ENCODE results near the gene KCNA2. TPM values are rescaled to one million over a fixed set of nuclear protein-coding genes. Genes with fewer than 3 reads are reported as not detected.

Gene KCNA2
- total and polyA plus RNA-seq, 2 donors (not counting 1 experiment from before 2014, with no cell fraction given) = 0.17 TPM; not detected in 1

DNA sequence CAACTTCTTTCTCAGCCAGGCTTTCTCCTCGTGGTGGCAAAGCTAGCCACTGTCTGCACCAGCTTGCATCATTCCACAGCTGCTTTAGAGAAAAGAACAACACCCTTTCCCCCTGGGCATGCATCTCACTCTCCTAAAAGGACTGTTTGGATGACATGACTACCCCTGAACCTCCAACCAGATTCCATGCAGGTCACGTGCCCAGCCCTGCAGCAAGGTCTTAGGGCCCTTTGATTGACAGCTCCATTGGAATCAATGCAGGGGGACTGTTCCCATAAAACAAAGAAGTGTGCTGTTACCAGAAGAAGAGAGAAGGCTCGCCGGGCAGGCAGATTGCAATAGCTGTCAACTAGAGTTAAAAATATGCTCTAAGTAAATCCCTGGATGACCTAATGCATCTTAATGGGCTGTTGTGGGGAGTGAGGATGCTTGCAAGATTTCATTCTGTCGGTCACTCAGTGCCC lies 24.4 kb downstream of the KCNA2 start:
- Histone ChIP-seq H3K9ac (ENCODE audit: insufficient read depth, low read length) (no peak overlapping the region), H3K27ac (ENCODE audit: insufficient read depth, low read length) (no peak overlapping the region), H3K4me2 (ENCODE audit: extremely low read depth, insufficient read depth, low read length) (no peak overlapping the region), H2AFZ (ENCODE audit: low read length) (no peak overlapping the region), H3K4me3 (replicated peaks in 1 of 4; ENCODE audit: control extremely low read depth in 1 of 4, insufficient read depth in 1 of 4, low read depth in 3 of 4, low read length in 4 of 4) (no peak overlapping the region), H3K36me3 (ENCODE audit: control insufficient read depth, insufficient read depth, low read length) (no peaks in the 10 kb centered on the region), H3K27me3 (ENCODE audit: control insufficient read depth, insufficient read depth, low read length) (peaks cover 6% of the 10 kb centered on the region), H3K79me2 (ENCODE audit: control insufficient read depth, insufficient read depth, low read length) (no peaks in the 10 kb centered on the region), H3K9me3 (ENCODE audit: control insufficient read depth, insufficient read depth, low read depth, low read length) (no peaks in the 10 kb centered on the region), H4K20me1 (ENCODE audit: control insufficient read depth, extremely low read depth, insufficient read depth, low read length) (no peaks in the 10 kb centered on the region), H3K4me1 (ENCODE audit: control insufficient read depth, extremely low read depth, insufficient read depth, low read length) (no peaks in the 10 kb centered on the region)
- TF ChIP-seq EZH2 (IDR thresholded peaks at IDR 0.05; ENCODE audit: low read length, missing control alignments) = no peak
- TF ChIP-seq, protein P1, sequence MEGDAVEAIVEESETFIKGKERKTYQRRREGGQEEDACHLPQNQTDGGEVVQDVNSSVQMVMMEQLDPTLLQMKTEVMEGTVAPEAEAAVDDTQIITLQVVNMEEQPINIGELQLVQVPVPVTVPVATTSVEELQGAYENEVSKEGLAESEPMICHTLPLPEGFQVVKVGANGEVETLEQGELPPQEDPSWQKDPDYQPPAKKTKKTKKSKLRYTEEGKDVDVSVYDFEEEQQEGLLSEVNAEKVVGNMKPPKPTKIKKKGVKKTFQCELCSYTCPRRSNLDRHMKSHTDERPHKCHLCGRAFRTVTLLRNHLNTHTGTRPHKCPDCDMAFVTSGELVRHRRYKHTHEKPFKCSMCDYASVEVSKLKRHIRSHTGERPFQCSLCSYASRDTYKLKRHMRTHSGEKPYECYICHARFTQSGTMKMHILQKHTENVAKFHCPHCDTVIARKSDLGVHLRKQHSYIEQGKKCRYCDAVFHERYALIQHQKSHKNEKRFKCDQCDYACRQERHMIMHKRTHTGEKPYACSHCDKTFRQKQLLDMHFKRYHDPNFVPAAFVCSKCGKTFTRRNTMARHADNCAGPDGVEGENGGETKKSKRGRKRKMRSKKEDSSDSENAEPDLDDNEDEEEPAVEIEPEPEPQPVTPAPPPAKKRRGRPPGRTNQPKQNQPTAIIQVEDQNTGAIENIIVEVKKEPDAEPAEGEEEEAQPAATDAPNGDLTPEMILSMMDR (conservative IDR thresholded peaks at IDR 0.05 in 1 of 2, IDR thresholded peaks at IDR 0.05 in 1 of 2; ENCODE audit: low read depth in 1 of 2, low read length in 2 of 2) = no peak
- no peak for DNase-seq (ENCODE audit: low read depth in 2 of 2)

DNA sequence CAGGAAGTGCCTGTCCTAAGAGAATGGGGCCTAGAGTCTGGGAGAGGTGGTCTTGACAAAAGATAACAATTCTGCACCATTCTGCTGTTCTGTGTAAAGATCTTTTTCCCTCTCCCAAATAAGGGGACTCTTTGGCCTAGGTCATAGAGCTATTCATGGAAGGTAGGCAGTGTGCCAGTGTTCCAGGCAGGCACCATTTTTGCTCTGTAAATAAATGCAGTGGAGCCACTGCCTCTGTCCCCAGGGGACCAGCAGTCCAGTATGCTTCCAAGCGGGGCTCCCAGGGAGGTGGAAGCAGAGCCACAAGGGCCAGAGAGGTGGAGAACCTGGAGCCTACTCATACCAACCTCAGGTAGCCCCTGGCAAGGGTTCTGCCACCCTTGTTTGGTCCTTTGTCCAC lies 25.9 kb downstream of the KCNA2 start:
- Histone ChIP-seq H3K79me2 (ENCODE audit: control insufficient read depth, insufficient read depth, low read length) (no peaks in the 10 kb centered on the region), H3K4me3 (replicated peaks in 1 of 4; ENCODE audit: control extremely low read depth in 1 of 4, insufficient read depth in 1 of 4, low read depth in 3 of 4, low read length in 4 of 4) (no peak overlapping the region), H3K27ac (ENCODE audit: insufficient read depth, low read length) (no peak overlapping the region), H3K9ac (ENCODE audit: insufficient read depth, low read length) (no peak overlapping the region), H3K4me1 (ENCODE audit: control insufficient read depth, extremely low read depth, insufficient read depth, low read length) (no peaks in the 10 kb centered on the region), H3K36me3 (ENCODE audit: control insufficient read depth, insufficient read depth, low read length) (no peaks in the 10 kb centered on the region), H2AFZ (ENCODE audit: low read length) (no peak overlapping the region), H4K20me1 (ENCODE audit: control insufficient read depth, extremely low read depth, insufficient read depth, low read length) (no peaks in the 10 kb centered on the region), H3K27me3 (ENCODE audit: control insufficient read depth, insufficient read depth, low read length) (peaks cover 6% of the 10 kb centered on the region), H3K4me2 (ENCODE audit: extremely low read depth, insufficient read depth, low read length) (no peak overlapping the region), H3K9me3 (ENCODE audit: control insufficient read depth, insufficient read depth, low read depth, low read length) (no peaks in the 10 kb centered on the region)
- TF ChIP-seq EZH2 (IDR thresholded peaks at IDR 0.05; ENCODE audit: low read length, missing control alignments) = no peak
- TF ChIP-seq, protein P1 (conservative IDR thresholded peaks at IDR 0.05 in 1 of 2, IDR thresholded peaks at IDR 0.05 in 1 of 2; ENCODE audit: low read depth in 1 of 2, low read length in 2 of 2) = no peak
- DNase-seq (ENCODE audit: low read depth in 2 of 2) = no peak

DNA sequence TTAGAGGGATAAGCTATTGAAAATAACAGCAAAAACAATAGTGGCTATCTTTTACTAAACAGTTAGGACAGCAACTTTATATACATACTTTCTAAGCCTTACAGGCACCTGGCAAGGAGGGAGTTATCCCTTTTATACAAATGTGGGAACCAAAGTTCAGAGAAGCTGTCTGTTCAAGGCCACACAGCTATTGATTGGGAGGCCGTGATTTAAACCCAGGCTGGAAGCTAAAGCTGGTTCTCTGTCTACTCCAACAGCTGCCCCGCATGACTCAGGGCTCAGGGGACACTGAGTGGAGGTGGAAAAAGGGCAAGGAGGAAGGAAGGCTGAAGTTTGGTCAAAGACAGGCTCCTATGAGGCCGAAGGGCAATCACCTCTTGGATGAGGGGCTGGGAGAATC lies 26.7 kb downstream of the KCNA2 start:
- Histone ChIP-seq H3K9ac (ENCODE audit: insufficient read depth, low read length) (no peak overlapping the region), H4K20me1 (ENCODE audit: control insufficient read depth, extremely low read depth, insufficient read depth, low read length) (no peaks in the 10 kb centered on the region), H3K79me2 (ENCODE audit: control insufficient read depth, insufficient read depth, low read length) (no peaks in the 10 kb centered on the region), H3K4me3 (replicated peaks in 1 of 4; ENCODE audit: control extremely low read depth in 1 of 4, insufficient read depth in 1 of 4, low read depth in 3 of 4, low read length in 4 of 4) (no peak overlapping the region), H3K27me3 (ENCODE audit: control insufficient read depth, insufficient read depth, low read length) (peaks cover 6% of the 10 kb centered on the region), H2AFZ (ENCODE audit: low read length) (no peak overlapping the region), H3K27ac (ENCODE audit: insufficient read depth, low read length) (no peak overlapping the region), H3K4me2 (ENCODE audit: extremely low read depth, insufficient read depth, low read length) (no peak overlapping the region), H3K4me1 (ENCODE audit: control insufficient read depth, extremely low read depth, insufficient read depth, low read length) (no peaks in the 10 kb centered on the region), H3K9me3 (ENCODE audit: control insufficient read depth, insufficient read depth, low read depth, low read length) (no peaks in the 10 kb centered on the region), H3K36me3 (ENCODE audit: control insufficient read depth, insufficient read depth, low read length) (no peaks in the 10 kb centered on the region)
- no peak for DNase-seq (ENCODE audit: low read depth in 2 of 2)
- no peak for TF ChIP-seq EZH2 (IDR thresholded peaks at IDR 0.05; ENCODE audit: low read length, missing control alignments)
- TF ChIP-seq, protein P1 (conservative IDR thresholded peaks at IDR 0.05 in 1 of 2, IDR thresholded peaks at IDR 0.05 in 1 of 2; ENCODE audit: low read depth in 1 of 2, low read length in 2 of 2) = no peak

All from fibroblast of lung (primary cell).